HepG2 (cell line): Measurements from ENCODE around the gene FAM89B. TPM values are rescaled to one million over a fixed set of nuclear protein-coding genes. Genes with fewer than 3 reads are reported as not detected.

Source experiments
- ATF3 ChIP-seq: sonication (generic); formaldehyde crosslinking; IDR thresholded peaks from 2 replicates; pipeline ENCODE4 v1.4.0; 2020; ENCODE audit warnings: missing genetic modification reagents
- DPF2 ChIP-seq: sonication (generic); formaldehyde crosslinking; IDR thresholded peaks from 2 replicates; pipeline ENCODE4 v1.4.0; 2020; ENCODE audit warnings: mild to moderate bottlenecking, low read depth, missing genetic modification reagents, borderline replicate concordance
- EZH2 ChIP-seq: conservative IDR thresholded peaks from 2 replicates; pipeline ENCODE4 v1.6.1; 2012; ENCODE audit warnings: mild to moderate bottlenecking, low read depth, low read length, moderate library complexity
- FOXK1 ChIP-seq: sonication (generic); formaldehyde crosslinking; IDR thresholded peaks from 2 replicates; pipeline ENCODE4 v1.4.0; 2020; ENCODE audit warnings: low read depth, missing genetic modification reagents, borderline replicate concordance
- GZF1 ChIP-seq: sonication (generic); formaldehyde crosslinking; IDR thresholded peaks from 2 replicates; pipeline ENCODE4 v1.5.1; 2020; ENCODE audit warnings: mild to moderate bottlenecking, missing genetic modification reagents
- HBP1 ChIP-seq: IDR thresholded peaks from 2 replicates; pipeline ENCODE4 v1.6.1; 2016; ENCODE audit warnings: low read depth, control low read depth
- HOXD1 ChIP-seq: sonication (generic); formaldehyde crosslinking; IDR thresholded peaks from 2 replicates; pipeline ENCODE4 v1.5.0; 2020; ENCODE audit warnings: missing genetic modification reagents
- KLF16 ChIP-seq, 2 experiments: sonication (generic) in 1 of 2; formaldehyde crosslinking in 1 of 2; IDR thresholded peaks; 2 replicates each; pipeline versions ENCODE4 v1.6.1 to v1.8.0; 2016 to 2023; ENCODE audit warnings: missing genetic modification reagents in 2 of 2, missing compliant biosample characterization in 1 of 2
- NFE2L1 ChIP-seq: sonication (generic); formaldehyde crosslinking; IDR thresholded peaks from 2 replicates; pipeline ENCODE4 v1.4.0; 2020; ENCODE audit warnings: missing genetic modification reagents, mild to moderate bottlenecking, borderline replicate concordance
- NFIB ChIP-seq: sonication (generic); formaldehyde crosslinking; IDR thresholded peaks from 2 replicates; pipeline ENCODE4 v1.9.0; 2021; ENCODE audit warnings: missing genetic modification reagents, mild to moderate bottlenecking, borderline replicate concordance
- POLR2G ChIP-seq: fragments of 200-400 bp; formaldehyde crosslinking; IDR thresholded peaks from 2 replicates; pipeline ENCODE4 v1.6.1; 2018; ENCODE audit warnings: mild to moderate bottlenecking, low read depth, low read length, moderate library complexity
- SNRNP70 ChIP-seq: fragments of 200-400 bp; formaldehyde crosslinking; IDR thresholded peaks from 2 replicates; pipeline ENCODE4 v1.6.1; 2017; ENCODE audit warnings: mild to moderate bottlenecking, low read depth, low read length, moderate library complexity
- TP53 ChIP-seq: sonication (generic); formaldehyde crosslinking; conservative IDR thresholded peaks from 2 replicates; pipeline ENCODE4 v1.4.0; 2020; ENCODE audit warnings: missing genetic modification reagents
- ZBTB2 ChIP-seq: sonication (generic); formaldehyde crosslinking; IDR thresholded peaks from 2 replicates; pipeline ENCODE4 v1.8.0; 2022; ENCODE audit warnings: low read depth, missing genetic modification reagents
- ZFP1 ChIP-seq: IDR thresholded peaks from 2 replicates; pipeline ENCODE4 v1.6.1; 2016
- ZFY ChIP-seq: sonication (generic); formaldehyde crosslinking; IDR thresholded peaks from 2 replicates; pipeline ENCODE4 v1.4.0; 2020; ENCODE audit warnings: missing genetic modification reagents
- ZNF12 ChIP-seq: sonication (generic); formaldehyde crosslinking; IDR thresholded peaks from 2 replicates; pipeline ENCODE4 v1.5.0; 2020; ENCODE audit warnings: missing genetic modification reagents
- ZNF160 ChIP-seq: sonication (generic); formaldehyde crosslinking; IDR thresholded peaks from 2 replicates; pipeline ENCODE4 v1.8.0; 2022; ENCODE audit warnings: mild to moderate bottlenecking, inconsistent platforms, missing genetic modification reagents
- ZNF235 ChIP-seq: sonication (generic); formaldehyde crosslinking; IDR thresholded peaks from 2 replicates; pipeline ENCODE4 v1.8.1; 2023; ENCODE audit warnings: mild to moderate bottlenecking, missing genetic modification reagents, borderline replicate concordance
- ZNF333 ChIP-seq: sonication (generic); formaldehyde crosslinking; IDR thresholded peaks from 2 replicates; pipeline ENCODE4 v1.4.0; 2020; ENCODE audit warnings: mild to moderate bottlenecking, missing genetic modification reagents, borderline replicate concordance
- ZNF446 ChIP-seq: sonication (generic); formaldehyde crosslinking; IDR thresholded peaks from 2 replicates; pipeline ENCODE4 v1.5.0; 2020; ENCODE audit warnings: mild to moderate bottlenecking, missing genetic modification reagents
- ZNF563 ChIP-seq: sonication (generic); formaldehyde crosslinking; IDR thresholded peaks from 2 replicates; pipeline ENCODE4 v1.8.0; 2022; ENCODE audit warnings: mild to moderate bottlenecking, moderate library complexity, missing genetic modification reagents
- ZNF577 ChIP-seq: sonication (generic); formaldehyde crosslinking; IDR thresholded peaks from 2 replicates; pipeline ENCODE4 v1.4.0; 2020; ENCODE audit warnings: mild to moderate bottlenecking, low read depth, missing genetic modification reagents, borderline replicate concordance
- ZNF652 ChIP-seq: IDR thresholded peaks from 2 replicates; pipeline ENCODE4 v1.6.1; 2016; ENCODE audit warnings: low read depth, borderline replicate concordance
- ZNF678 ChIP-seq: sonication (generic); formaldehyde crosslinking; IDR thresholded peaks from 2 replicates; pipeline ENCODE4 v1.4.0; 2020; ENCODE audit warnings: mild to moderate bottlenecking, missing genetic modification reagents
- ZNF800 ChIP-seq: sonication (generic); formaldehyde crosslinking; IDR thresholded peaks from 2 replicates; pipeline ENCODE4 v1.4.0; 2020; ENCODE audit warnings: missing genetic modification reagents
- ZSCAN25 ChIP-seq: sonication (generic); formaldehyde crosslinking; IDR thresholded peaks from 2 replicates; pipeline ENCODE4 v1.8.0; 2022; ENCODE audit warnings: mild to moderate bottlenecking, missing genetic modification reagents
- polyA plus RNA-seq, 8 experiments: library from polyadenylated mRNA; depleted of rRNA in 3 of 8; stranded (reverse) in 7 of 8; unstranded in 1 of 8; fragments of >200 nt; fragmentation: Illumina TruSeq in 4 of 8; extraction: Trizol in 4 of 8; gene quantifications; 2 replicates each; pipeline versions ENCODE4 v1.2.1 to v1.2.3, GENCODE V29; 2011 to 2016; ENCODE audit warnings: low read depth in 4 of 8, missing spikeins in 1 of 8, mixed read lengths in 1 of 8; ENCODE audit not compliant: insufficient read depth in 1 of 8
- total RNA-seq, 5 experiments: library from RNA; depleted of rRNA; stranded (reverse); fragments of >200 nt; fragmentation: Illumina TruSeq; extraction: Trizol; gene quantifications; 2 replicates each; pipeline ENCODE4 v1.2.3, GENCODE V29; 2016; ENCODE audit warnings: low read depth in 1 of 5

The FAM89B gene
- total and polyA plus RNA-seq, 2 of the 13 experiments (the other 11 are each of a cell fraction or from before 2014, with no cell fraction given) = 5.7 to 8.0 TPM

- TF ChIP-seq ZNF160 (no peak), ZFY (CRISPR knock-in tag) (peak; percentile 58; the same call in 1 of the 2 replicates), KLF16 (CRISPR knock-in tag; IDR thresholded peaks at IDR 0.05) (peak in 1 of 2 experiments; percentile 15; a peak in 2 of 4 replicates), ZNF563 (CRISPR knock-in tag) (peak; percentile 46; the same call in 1 of the 2 replicates), FOXK1 (no peak), SNRNP70 (no peak), ZNF235 (CRISPR knock-in tag) (0 out of 2 replicates have a peak, but pooled peaks have one; percentile 52), ZNF12 (0 out of 2 replicates have a peak, but pooled peaks have one; percentile 19), ZSCAN25 (CRISPR knock-in tag) (no peak), ZNF577 (CRISPR knock-in tag) (no peak), ZBTB2 (CRISPR knock-in tag) (peak; percentile 39; the same call in 1 of the 2 replicates), NFIB (CRISPR knock-in tag) (no peak), ZFP1 (CRISPR knock-in tag) (no peak), NFE2L1 (no peak), POLR2G (peak; percentile 65), ZNF678 (CRISPR knock-in tag) (no peak), EZH2 (no peak), ZNF333 (CRISPR knock-in tag) (0 out of 2 replicates have a peak, but pooled peaks have one; percentile 47), ATF3 (no peak), ZNF652 (no peak), ZNF446 (CRISPR knock-in tag) (0 out of 2 replicates have a peak, but pooled peaks have one; percentile 3), GZF1 (CRISPR knock-in tag) (no peak), HBP1 (0 out of 2 replicates have a peak, but pooled peaks have one; percentile 41), DPF2 (CRISPR knock-in tag) (no peak), ZNF800 (CRISPR knock-in tag) (no peak), TP53 (no peak), HOXD1 (CRISPR knock-in tag) (no peak)
Measured at GRCh38 chr11:65615950-65616574, 43.7 kb downstream of the FAM89B start (continued).
